ENCODE measurements around the gene MYLK. TPM values are rescaled to one million over a fixed set of nuclear protein-coding genes. Genes with fewer than 3 reads are reported as not detected.

MYLK gene
- total RNA-seq, 1 donor: 27.1 TPM

GRCh38 chr3:123642957-123643330, 241.2 kb downstream of the MYLK start:
- H3K9me3 ChIP-seq (ENCODE audit: low read depth, low read length): no peaks in the 10 kb centered on the region
- no peak overlapping the region for H3K4me3 ChIP-seq (ENCODE audit: low read length)
- H3K27me3 ChIP-seq (ENCODE audit: insufficient read depth, low read length): no peaks in the 10 kb centered on the region
- no peaks in the 10 kb centered on the region for H3K4me1 ChIP-seq (ENCODE audit: insufficient read depth, low read length)

- Histone ChIP-seq H3K9me3 (ENCODE audit: low read depth, low read length) (no peaks in the 10 kb centered on the region), H3K4me3 (ENCODE audit: low read length) (no peak overlapping the region), H3K4me1 (ENCODE audit: insufficient read depth, low read length) (no peaks in the 10 kb centered on the region), H3K27me3 (ENCODE audit: insufficient read depth, low read length) (no peaks in the 10 kb centered on the region)
These were observed 241.8 kb downstream of the MYLK start for GRCh38 chr3:123642182-123642956.

GRCh38 chr3:123641505-123641904, 242.6 kb downstream of the MYLK start:
- no peaks in the 10 kb centered on the region for H3K4me1 ChIP-seq (ENCODE audit: insufficient read depth, low read length)
- no peaks in the 10 kb centered on the region for H3K27me3 ChIP-seq (ENCODE audit: insufficient read depth, low read length)
- no peak overlapping the region for H3K4me3 ChIP-seq (ENCODE audit: low read length)

GRCh38 chr3:123640740-123641462, 243.2 kb downstream of the MYLK start:
- Histone ChIP-seq H3K27me3 (ENCODE audit: insufficient read depth, low read length) (no peaks in the 10 kb centered on the region), H3K4me3 (ENCODE audit: low read length) (no peak overlapping the region), H3K4me1 (ENCODE audit: insufficient read depth, low read length) (no peaks in the 10 kb centered on the region), H3K9me3 (ENCODE audit: low read depth, low read length) (no peaks in the 10 kb centered on the region)

More at GRCh38 chr3:123641505-123641904, 242.6 kb downstream of the MYLK start:
- H3K9me3 ChIP-seq (ENCODE audit: low read depth, low read length): no peaks in the 10 kb centered on the region

GRCh38 chr3:123640311-123640710, 243.8 kb downstream of the MYLK start:
- Histone ChIP-seq H3K9me3 (ENCODE audit: low read depth, low read length) (no peaks in the 10 kb centered on the region), H3K4me3 (ENCODE audit: low read length) (no peak overlapping the region), H3K4me1 (ENCODE audit: insufficient read depth, low read length) (no peaks in the 10 kb centered on the region), H3K27me3 (ENCODE audit: insufficient read depth, low read length) (no peaks in the 10 kb centered on the region)

- Histone ChIP-seq H3K4me3 (ENCODE audit: low read length) (no peak overlapping the region), H3K4me1 (ENCODE audit: insufficient read depth, low read length) (no peaks in the 10 kb centered on the region), H3K27me3 (ENCODE audit: insufficient read depth, low read length) (no peaks in the 10 kb centered on the region), H3K9me3 (ENCODE audit: low read depth, low read length) (no peaks in the 10 kb centered on the region)
These were observed 245.0 kb downstream of the MYLK start for GRCh38 chr3:123638936-123639689.

- H3K4me3 ChIP-seq (ENCODE audit: low read length): no peak overlapping the region
- H3K4me1 ChIP-seq (ENCODE audit: insufficient read depth, low read length): no peaks in the 10 kb centered on the region
- H3K27me3 ChIP-seq (ENCODE audit: insufficient read depth, low read length): no peaks in the 10 kb centered on the region
- H3K9me3 ChIP-seq (ENCODE audit: low read depth, low read length): no peaks in the 10 kb centered on the region
These were observed 246.3 kb downstream of the MYLK start for GRCh38 chr3:123637841-123638240.

GRCh38 chr3:123637131-123637530, 247.0 kb downstream of the MYLK start:
- Histone ChIP-seq H3K9me3 (ENCODE audit: low read depth, low read length) (no peaks in the 10 kb centered on the region), H3K4me3 (ENCODE audit: low read length) (no peak overlapping the region), H3K4me1 (ENCODE audit: insufficient read depth, low read length) (no peaks in the 10 kb centered on the region), H3K27me3 (ENCODE audit: insufficient read depth, low read length) (no peaks in the 10 kb centered on the region)

GRCh38 chr3:123636431-123636841, 247.7 kb downstream of the MYLK start:
- Histone ChIP-seq H3K4me3 (ENCODE audit: low read length) (no peak overlapping the region), H3K4me1 (ENCODE audit: insufficient read depth, low read length) (no peaks in the 10 kb centered on the region), H3K9me3 (ENCODE audit: low read depth, low read length) (no peaks in the 10 kb centered on the region), H3K27me3 (ENCODE audit: insufficient read depth, low read length) (no peaks in the 10 kb centered on the region)

GRCh38 chr3:123635717-123636116, 248.4 kb downstream of the MYLK start:
- Histone ChIP-seq H3K4me3 (ENCODE audit: low read length) (no peak overlapping the region), H3K27me3 (ENCODE audit: insufficient read depth, low read length) (no peaks in the 10 kb centered on the region), H3K9me3 (ENCODE audit: low read depth, low read length) (no peaks in the 10 kb centered on the region), H3K4me1 (ENCODE audit: insufficient read depth, low read length) (no peaks in the 10 kb centered on the region)

GRCh38 chr3:123635217-123635616, 248.9 kb downstream of the MYLK start:
- no peaks in the 10 kb centered on the region for H3K27me3 ChIP-seq (ENCODE audit: insufficient read depth, low read length)
- no peaks in the 10 kb centered on the region for H3K4me1 ChIP-seq (ENCODE audit: insufficient read depth, low read length)

GRCh38 chr3:123634149-123635051, 249.7 kb downstream of the MYLK start:
- no peaks in the 10 kb centered on the region for H3K27me3 ChIP-seq (ENCODE audit: insufficient read depth, low read length)
- no peak overlapping the region for H3K4me3 ChIP-seq (ENCODE audit: low read length)
- no peaks in the 10 kb centered on the region for H3K4me1 ChIP-seq (ENCODE audit: insufficient read depth, low read length)
- no peaks in the 10 kb centered on the region for H3K9me3 ChIP-seq (ENCODE audit: low read depth, low read length)

More at GRCh38 chr3:123635217-123635616, 248.9 kb downstream of the MYLK start:
- H3K9me3 ChIP-seq (ENCODE audit: low read depth, low read length): no peaks in the 10 kb centered on the region
- H3K4me3 ChIP-seq (ENCODE audit: low read length): no peak overlapping the region

- no peaks in the 10 kb centered on the region for H3K27me3 ChIP-seq (ENCODE audit: insufficient read depth, low read length)
- H3K4me1 ChIP-seq (ENCODE audit: insufficient read depth, low read length): no peaks in the 10 kb centered on the region
- H3K9me3 ChIP-seq (ENCODE audit: low read depth, low read length): no peaks in the 10 kb centered on the region
- no peak overlapping the region for H3K4me3 ChIP-seq (ENCODE audit: low read length)
These were observed 250.6 kb downstream of the MYLK start for GRCh38 chr3:123633530-123633929.

GRCh38 chr3:123632161-123632655, 251.9 kb downstream of the MYLK start:
- H3K4me1 ChIP-seq (ENCODE audit: insufficient read depth, low read length): no peaks in the 10 kb centered on the region
- no peak overlapping the region for H3K4me3 ChIP-seq (ENCODE audit: low read length)
- no peaks in the 10 kb centered on the region for H3K27me3 ChIP-seq (ENCODE audit: insufficient read depth, low read length)
- H3K9me3 ChIP-seq (ENCODE audit: low read depth, low read length): no peaks in the 10 kb centered on the region

Measured in mononuclear cell (primary cell).